ENCODE data around the gene OAS2.

DNA sequence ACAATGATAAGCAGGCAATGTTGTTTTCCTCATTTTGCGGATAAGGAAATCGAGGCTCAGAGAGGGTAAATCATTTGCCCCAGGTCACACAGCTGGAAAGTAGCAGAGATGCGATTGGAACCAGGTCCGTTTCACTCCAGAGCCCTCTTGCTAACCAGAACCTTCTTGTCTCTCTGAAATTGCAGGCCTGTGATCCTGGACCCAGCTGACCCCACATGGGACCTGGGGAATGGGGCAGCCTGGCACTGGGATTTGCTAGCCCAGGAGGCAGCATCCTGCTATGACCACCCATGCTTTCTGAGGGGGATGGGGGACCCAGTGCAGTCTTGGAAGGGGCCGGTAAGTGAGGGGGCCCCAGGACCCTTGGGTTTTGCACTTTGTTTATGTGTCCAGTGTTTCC, 30.6 kb upstream of the OAS2 start:
- TF ChIP-seq EP300 (IDR thresholded peaks at IDR 0.05) (no peak), POLR2AphosphoS5 (IDR thresholded peaks at IDR 0.05) (no peak)
- TF ChIP-seq, protein P1, sequence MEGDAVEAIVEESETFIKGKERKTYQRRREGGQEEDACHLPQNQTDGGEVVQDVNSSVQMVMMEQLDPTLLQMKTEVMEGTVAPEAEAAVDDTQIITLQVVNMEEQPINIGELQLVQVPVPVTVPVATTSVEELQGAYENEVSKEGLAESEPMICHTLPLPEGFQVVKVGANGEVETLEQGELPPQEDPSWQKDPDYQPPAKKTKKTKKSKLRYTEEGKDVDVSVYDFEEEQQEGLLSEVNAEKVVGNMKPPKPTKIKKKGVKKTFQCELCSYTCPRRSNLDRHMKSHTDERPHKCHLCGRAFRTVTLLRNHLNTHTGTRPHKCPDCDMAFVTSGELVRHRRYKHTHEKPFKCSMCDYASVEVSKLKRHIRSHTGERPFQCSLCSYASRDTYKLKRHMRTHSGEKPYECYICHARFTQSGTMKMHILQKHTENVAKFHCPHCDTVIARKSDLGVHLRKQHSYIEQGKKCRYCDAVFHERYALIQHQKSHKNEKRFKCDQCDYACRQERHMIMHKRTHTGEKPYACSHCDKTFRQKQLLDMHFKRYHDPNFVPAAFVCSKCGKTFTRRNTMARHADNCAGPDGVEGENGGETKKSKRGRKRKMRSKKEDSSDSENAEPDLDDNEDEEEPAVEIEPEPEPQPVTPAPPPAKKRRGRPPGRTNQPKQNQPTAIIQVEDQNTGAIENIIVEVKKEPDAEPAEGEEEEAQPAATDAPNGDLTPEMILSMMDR (IDR thresholded peaks at IDR 0.05) = no peak

All from suprapubic skin (tissue), 4 donors.